HL-60 (cell line): Measurements from ENCODE around the gene CADM2.

ENCODE experiments used
- DNase-seq, 2 experiments: peaks; one replicate each; pipeline ENCODE4 v3.0.0-alpha.2; 2010 to 2020; ENCODE audit warnings: low read depth in 1 of 2, low spot score in 1 of 2
- H3K27ac ChIP-seq: fragments of 250-450 bp; sonication (Bioruptor Pico); replicated peaks from 2 replicates; pipeline ENCODE4 v1.5.1; 2020; ENCODE audit warnings: mild to moderate bottlenecking, moderate library complexity
- H3K27me3 ChIP-seq: fragments of 250-450 bp; sonication (Bioruptor Pico); 2 replicates; pipeline ENCODE4 v1.5.1; 2021; ENCODE audit warnings: mild to moderate bottlenecking, moderate library complexity; ENCODE audit not compliant: insufficient read depth, poor library complexity, severe bottlenecking
- H3K4me3 ChIP-seq: replicated peaks from 2 replicates; pipeline ENCODE4 v1.5.1; 2011; ENCODE audit warnings: mild to moderate bottlenecking, control low read depth, low read length; ENCODE audit not compliant: insufficient read depth
- GABPA ChIP-seq: IDR thresholded peaks from 2 replicates; pipeline ENCODE4 v1.6.1; 2012; ENCODE audit warnings: low read depth
- POLR2AphosphoS5 ChIP-seq: IDR thresholded peaks from 2 replicates; pipeline ENCODE4 v1.6.1; 2012; ENCODE audit warnings: low read depth
- SPI1 ChIP-seq: IDR thresholded peaks from 2 replicates; pipeline ENCODE4 v1.6.1; 2012; ENCODE audit warnings: low read depth, mild to moderate bottlenecking, borderline replicate concordance
- TF ChIP-seq, protein P1 (sequence below): IDR thresholded peaks from 2 replicates; pipeline ENCODE4 v1.6.1; 2012; ENCODE audit warnings: low read depth; ENCODE audit not compliant: insufficient replicate concordance
- TF ChIP-seq, protein P2 (sequence below): IDR thresholded peaks from one replicate; pipeline ENCODE4 v1.5.1; 2011; ENCODE audit warnings: low read length, control low read depth, inconsistent platforms; ENCODE audit not compliant: insufficient read depth

The CADM2 gene

DNA sequence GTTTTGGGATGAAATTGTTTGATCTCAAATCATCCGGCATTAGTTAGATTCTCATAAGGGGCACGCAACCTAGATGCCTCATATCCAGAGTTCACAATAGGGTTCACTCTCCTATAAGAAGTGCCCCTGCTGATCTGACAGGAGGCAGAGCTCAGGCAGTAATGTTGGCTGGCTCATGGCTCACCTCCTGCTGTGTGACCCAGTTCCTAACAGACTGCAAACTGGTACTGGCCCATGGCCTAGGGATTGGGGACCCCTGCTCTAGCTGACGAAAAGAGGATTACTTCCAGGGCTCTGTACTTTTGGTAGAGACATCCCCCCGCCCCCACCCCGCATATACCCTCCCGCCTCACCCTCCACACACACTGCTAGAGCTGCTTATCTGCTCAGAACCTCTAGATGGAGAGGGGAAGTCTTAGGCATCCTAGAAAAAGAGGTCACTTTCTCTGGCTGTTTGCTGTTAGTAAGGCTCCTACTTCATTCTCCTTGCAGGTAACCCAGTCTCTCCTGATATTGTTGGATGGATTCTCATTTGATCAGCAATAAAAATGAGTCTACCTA is 923.1 kb downstream of the CADM2 start:
- TF ChIP-seq, protein P1, sequence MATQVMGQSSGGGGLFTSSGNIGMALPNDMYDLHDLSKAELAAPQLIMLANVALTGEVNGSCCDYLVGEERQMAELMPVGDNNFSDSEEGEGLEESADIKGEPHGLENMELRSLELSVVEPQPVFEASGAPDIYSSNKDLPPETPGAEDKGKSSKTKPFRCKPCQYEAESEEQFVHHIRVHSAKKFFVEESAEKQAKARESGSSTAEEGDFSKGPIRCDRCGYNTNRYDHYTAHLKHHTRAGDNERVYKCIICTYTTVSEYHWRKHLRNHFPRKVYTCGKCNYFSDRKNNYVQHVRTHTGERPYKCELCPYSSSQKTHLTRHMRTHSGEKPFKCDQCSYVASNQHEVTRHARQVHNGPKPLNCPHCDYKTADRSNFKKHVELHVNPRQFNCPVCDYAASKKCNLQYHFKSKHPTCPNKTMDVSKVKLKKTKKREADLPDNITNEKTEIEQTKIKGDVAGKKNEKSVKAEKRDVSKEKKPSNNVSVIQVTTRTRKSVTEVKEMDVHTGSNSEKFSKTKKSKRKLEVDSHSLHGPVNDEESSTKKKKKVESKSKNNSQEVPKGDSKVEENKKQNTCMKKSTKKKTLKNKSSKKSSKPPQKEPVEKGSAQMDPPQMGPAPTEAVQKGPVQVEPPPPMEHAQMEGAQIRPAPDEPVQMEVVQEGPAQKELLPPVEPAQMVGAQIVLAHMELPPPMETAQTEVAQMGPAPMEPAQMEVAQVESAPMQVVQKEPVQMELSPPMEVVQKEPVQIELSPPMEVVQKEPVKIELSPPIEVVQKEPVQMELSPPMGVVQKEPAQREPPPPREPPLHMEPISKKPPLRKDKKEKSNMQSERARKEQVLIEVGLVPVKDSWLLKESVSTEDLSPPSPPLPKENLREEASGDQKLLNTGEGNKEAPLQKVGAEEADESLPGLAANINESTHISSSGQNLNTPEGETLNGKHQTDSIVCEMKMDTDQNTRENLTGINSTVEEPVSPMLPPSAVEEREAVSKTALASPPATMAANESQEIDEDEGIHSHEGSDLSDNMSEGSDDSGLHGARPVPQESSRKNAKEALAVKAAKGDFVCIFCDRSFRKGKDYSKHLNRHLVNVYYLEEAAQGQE = no peak
- TF ChIP-seq SPI1 (no peak), GABPA (no peak), POLR2AphosphoS5 (no peak)
- TF ChIP-seq, protein P2, sequence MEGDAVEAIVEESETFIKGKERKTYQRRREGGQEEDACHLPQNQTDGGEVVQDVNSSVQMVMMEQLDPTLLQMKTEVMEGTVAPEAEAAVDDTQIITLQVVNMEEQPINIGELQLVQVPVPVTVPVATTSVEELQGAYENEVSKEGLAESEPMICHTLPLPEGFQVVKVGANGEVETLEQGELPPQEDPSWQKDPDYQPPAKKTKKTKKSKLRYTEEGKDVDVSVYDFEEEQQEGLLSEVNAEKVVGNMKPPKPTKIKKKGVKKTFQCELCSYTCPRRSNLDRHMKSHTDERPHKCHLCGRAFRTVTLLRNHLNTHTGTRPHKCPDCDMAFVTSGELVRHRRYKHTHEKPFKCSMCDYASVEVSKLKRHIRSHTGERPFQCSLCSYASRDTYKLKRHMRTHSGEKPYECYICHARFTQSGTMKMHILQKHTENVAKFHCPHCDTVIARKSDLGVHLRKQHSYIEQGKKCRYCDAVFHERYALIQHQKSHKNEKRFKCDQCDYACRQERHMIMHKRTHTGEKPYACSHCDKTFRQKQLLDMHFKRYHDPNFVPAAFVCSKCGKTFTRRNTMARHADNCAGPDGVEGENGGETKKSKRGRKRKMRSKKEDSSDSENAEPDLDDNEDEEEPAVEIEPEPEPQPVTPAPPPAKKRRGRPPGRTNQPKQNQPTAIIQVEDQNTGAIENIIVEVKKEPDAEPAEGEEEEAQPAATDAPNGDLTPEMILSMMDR = no peak
- DNase-seq = no peak
- Histone ChIP-seq H3K4me3 (no peak overlapping the region), H3K27ac (no peak overlapping the region), H3K27me3 (no peaks in the 10 kb centered on the region)

DNA sequence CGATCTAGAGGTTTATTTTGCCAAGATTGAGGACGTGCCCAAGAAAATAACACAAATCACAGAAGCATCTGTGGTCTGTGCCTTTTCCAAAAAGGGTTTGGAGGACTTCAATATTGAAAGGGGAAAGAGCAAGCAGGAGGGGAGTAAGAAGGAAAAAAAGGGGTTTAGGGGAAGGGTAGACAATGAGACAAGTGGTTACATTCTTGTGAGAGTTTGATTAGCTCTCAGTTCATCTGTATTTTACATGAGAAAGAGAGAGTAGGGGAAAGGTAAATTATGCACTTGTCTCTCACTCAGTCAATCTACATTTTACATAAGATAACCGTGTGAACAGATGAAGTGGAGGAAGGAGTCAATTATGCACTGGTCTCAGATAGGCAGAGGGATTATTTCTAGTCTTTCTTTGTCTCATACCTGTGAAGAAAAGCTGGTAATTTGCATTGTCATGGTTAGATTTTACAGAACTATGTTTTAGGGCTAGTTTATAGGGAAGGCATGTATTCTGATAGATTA is 931.3 kb downstream of the CADM2 start:
- Histone ChIP-seq H3K27me3 (no peaks in the 10 kb centered on the region), H3K4me3 (no peak overlapping the region), H3K27ac (no peak overlapping the region)
- no peak for DNase-seq
- TF ChIP-seq POLR2AphosphoS5 = no peak
- TF ChIP-seq, protein P2 = no peak
- no peak for TF ChIP-seq SPI1
- TF ChIP-seq, protein P1 = no peak
- TF ChIP-seq GABPA = no peak

- no peak overlapping the region for H3K4me3 ChIP-seq
- no peak overlapping the region for H3K27ac ChIP-seq
Measured at GRCh38 chr3:85903434-85903833, 944.6 kb downstream of the CADM2 start.

More at GRCh38 chr3:85903434-85903833, 944.6 kb downstream of the CADM2 start:
- H3K27me3 ChIP-seq = no peaks in the 10 kb centered on the region
- no peak for DNase-seq
- TF ChIP-seq GABPA (no peak), SPI1 (no peak), POLR2AphosphoS5 (no peak)
- TF ChIP-seq, protein P1 = no peak
- TF ChIP-seq, protein P2 = no peak
